ENCODE measurements around the gene PLEKHA7.
A peak's percentile ranks its signal among the peaks of the same experiment; 100 is the strongest.

The PLEKHA7 gene

GRCh38 chr11:17015627-17016126 is 1.5 kb upstream of the PLEKHA7 start:
- peaks cover 4% of the 10 kb centered on the region for H3K36me3 ChIP-seq (ENCODE audit: insufficient read depth, low read length)
- peaks cover 10% of the 10 kb centered on the region for H3K4me1 ChIP-seq (ENCODE audit: insufficient read depth, low read length)
- H3K4me3 ChIP-seq (ENCODE audit: low read length): peak overlapping the region; percentile 71
- no peak overlapping the region for H2AFZ ChIP-seq (ENCODE audit: low read depth, low read length)
- H3K9me3 ChIP-seq (ENCODE audit: low read length): no peaks in the 10 kb centered on the region
- H3K27me3 ChIP-seq (ENCODE audit: insufficient read depth, low read length): no peaks in the 10 kb centered on the region

GRCh38 chr11:17014833-17015626 is 816 bp upstream of the PLEKHA7 start:
- Histone ChIP-seq H3K27me3 (ENCODE audit: insufficient read depth, low read length) (no peaks in the 10 kb centered on the region), H3K4me3 (ENCODE audit: low read length) (peak overlapping the region; percentile 71), H3K9me3 (ENCODE audit: low read length) (no peaks in the 10 kb centered on the region), H3K36me3 (ENCODE audit: insufficient read depth, low read length) (peaks cover 4% of the 10 kb centered on the region), H2AFZ (ENCODE audit: low read depth, low read length) (peak overlapping the region; percentile 68), H3K4me1 (ENCODE audit: insufficient read depth, low read length) (peaks cover 10% of the 10 kb centered on the region)

GRCh38 chr11:17013548-17014320 is 480 bp downstream of the PLEKHA7 start:
- Histone ChIP-seq H3K36me3 (ENCODE audit: insufficient read depth, low read length) (peaks cover 9% of the 10 kb centered on the region), H3K27me3 (ENCODE audit: insufficient read depth, low read length) (no peaks in the 10 kb centered on the region), H3K4me1 (ENCODE audit: insufficient read depth, low read length) (peaks cover 10% of the 10 kb centered on the region), H3K9me3 (ENCODE audit: low read length) (no peaks in the 10 kb centered on the region), H2AFZ (ENCODE audit: low read depth, low read length) (peak overlapping the region; percentile 97), H3K4me3 (ENCODE audit: low read length) (peak overlapping the region; percentile 71)

- Histone ChIP-seq H3K9me3 (ENCODE audit: low read length) (no peaks in the 10 kb centered on the region), H3K4me3 (ENCODE audit: low read length) (peak overlapping the region; percentile 71), H3K27me3 (ENCODE audit: insufficient read depth, low read length) (no peaks in the 10 kb centered on the region), H3K4me1 (ENCODE audit: insufficient read depth, low read length) (peaks cover 10% of the 10 kb centered on the region), H2AFZ (ENCODE audit: low read depth, low read length) (peak overlapping the region; percentile 97), H3K36me3 (ENCODE audit: insufficient read depth, low read length) (peaks cover 13% of the 10 kb centered on the region)
Measured at GRCh38 chr11:17012712-17013547, 1.3 kb downstream of the PLEKHA7 start.

GRCh38 chr11:17012179-17012578 is 2.0 kb downstream of the PLEKHA7 start:
- H3K36me3 ChIP-seq (ENCODE audit: insufficient read depth, low read length): peaks cover 13% of the 10 kb centered on the region
- H2AFZ ChIP-seq (ENCODE audit: low read depth, low read length): no peak overlapping the region
- peaks cover 10% of the 10 kb centered on the region for H3K4me1 ChIP-seq (ENCODE audit: insufficient read depth, low read length)
- no peaks in the 10 kb centered on the region for H3K27me3 ChIP-seq (ENCODE audit: insufficient read depth, low read length)
- H3K9me3 ChIP-seq (ENCODE audit: low read length): no peaks in the 10 kb centered on the region
- H3K4me3 ChIP-seq (ENCODE audit: low read length): no peak overlapping the region

GRCh38 chr11:17010851-17011420 is 3.3 kb downstream of the PLEKHA7 start:
- Histone ChIP-seq H3K27me3 (ENCODE audit: insufficient read depth, low read length) (no peaks in the 10 kb centered on the region), H3K4me3 (ENCODE audit: low read length) (no peak overlapping the region), H3K4me1 (ENCODE audit: insufficient read depth, low read length) (peaks cover 10% of the 10 kb centered on the region), H3K36me3 (ENCODE audit: insufficient read depth, low read length) (peaks cover 13% of the 10 kb centered on the region), H3K9me3 (ENCODE audit: low read length) (no peaks in the 10 kb centered on the region), H2AFZ (ENCODE audit: low read depth, low read length) (no peak overlapping the region)

GRCh38 chr11:17008099-17008498 is 6.1 kb downstream of the PLEKHA7 start:
- Histone ChIP-seq H3K27me3 (ENCODE audit: insufficient read depth, low read length) (no peaks in the 10 kb centered on the region), H2AFZ (ENCODE audit: low read depth, low read length) (no peak overlapping the region), H3K4me3 (ENCODE audit: low read length) (no peak overlapping the region), H3K4me1 (ENCODE audit: insufficient read depth, low read length) (peaks cover 10% of the 10 kb centered on the region), H3K9me3 (ENCODE audit: low read length) (no peaks in the 10 kb centered on the region), H3K36me3 (ENCODE audit: insufficient read depth, low read length) (peaks cover 23% of the 10 kb centered on the region)

GRCh38 chr11:17005646-17006045 is 8.6 kb downstream of the PLEKHA7 start:
- Histone ChIP-seq H3K36me3 (ENCODE audit: insufficient read depth, low read length) (peaks cover 19% of the 10 kb centered on the region), H3K27me3 (ENCODE audit: insufficient read depth, low read length) (no peaks in the 10 kb centered on the region), H3K4me3 (ENCODE audit: low read length) (no peak overlapping the region), H3K9me3 (ENCODE audit: low read length) (no peaks in the 10 kb centered on the region), H2AFZ (ENCODE audit: low read depth, low read length) (no peak overlapping the region), H3K4me1 (ENCODE audit: insufficient read depth, low read length) (no peaks in the 10 kb centered on the region)

- Histone ChIP-seq H3K9me3 (ENCODE audit: low read length) (no peaks in the 10 kb centered on the region), H3K36me3 (ENCODE audit: insufficient read depth, low read length) (peaks cover 19% of the 10 kb centered on the region), H3K27me3 (ENCODE audit: insufficient read depth, low read length) (no peaks in the 10 kb centered on the region), H3K4me1 (ENCODE audit: insufficient read depth, low read length) (no peaks in the 10 kb centered on the region), H2AFZ (ENCODE audit: low read depth, low read length) (no peak overlapping the region), H3K4me3 (ENCODE audit: low read length) (no peak overlapping the region)
Measured at GRCh38 chr11:17004486-17005148, 9.6 kb downstream of the PLEKHA7 start.

- H2AFZ ChIP-seq (ENCODE audit: low read depth, low read length): no peak overlapping the region
- no peaks in the 10 kb centered on the region for H3K27me3 ChIP-seq (ENCODE audit: insufficient read depth, low read length)
- H3K4me3 ChIP-seq (ENCODE audit: low read length): no peak overlapping the region
- H3K4me1 ChIP-seq (ENCODE audit: insufficient read depth, low read length): no peaks in the 10 kb centered on the region
- H3K36me3 ChIP-seq (ENCODE audit: insufficient read depth, low read length): peaks cover 13% of the 10 kb centered on the region
- no peaks in the 10 kb centered on the region for H3K9me3 ChIP-seq (ENCODE audit: low read length)
Measured at GRCh38 chr11:17003426-17003825, 10.8 kb downstream of the PLEKHA7 start.

- no peaks in the 10 kb centered on the region for H3K9me3 ChIP-seq (ENCODE audit: low read length)
- no peaks in the 10 kb centered on the region for H3K4me1 ChIP-seq (ENCODE audit: insufficient read depth, low read length)
- peaks cover 14% of the 10 kb centered on the region for H3K36me3 ChIP-seq (ENCODE audit: insufficient read depth, low read length)
- no peak overlapping the region for H2AFZ ChIP-seq (ENCODE audit: low read depth, low read length)
- H3K27me3 ChIP-seq (ENCODE audit: insufficient read depth, low read length): no peaks in the 10 kb centered on the region
- H3K4me3 ChIP-seq (ENCODE audit: low read length): no peak overlapping the region
Measured at GRCh38 chr11:17002543-17002942, 11.7 kb downstream of the PLEKHA7 start.

- Histone ChIP-seq H3K27me3 (ENCODE audit: insufficient read depth, low read length) (no peaks in the 10 kb centered on the region), H3K9me3 (ENCODE audit: low read length) (no peaks in the 10 kb centered on the region), H3K36me3 (ENCODE audit: insufficient read depth, low read length) (peaks cover 16% of the 10 kb centered on the region), H3K4me3 (ENCODE audit: low read length) (no peak overlapping the region), H3K4me1 (ENCODE audit: insufficient read depth, low read length) (no peaks in the 10 kb centered on the region), H2AFZ (ENCODE audit: low read depth, low read length) (no peak overlapping the region)
Measured at GRCh38 chr11:17001806-17002205, 12.4 kb downstream of the PLEKHA7 start.
